GM21717 (cell line): ENCODE results near the gene CA14.
"Not testable (repeated sequence)": the region's sequence is repeated elsewhere in the genome, so short reads cannot be mapped to it uniquely, and the experiment has no call there.

Source experiments
- ATAC-seq: cut with Tn5 transposase; IDR thresholded peaks from one replicate; pipeline ENCODE4 v1.9.1; 2021; ENCODE audit warnings: mild to moderate bottlenecking, moderate library complexity; ENCODE audit not compliant: unreplicated experiment

Gene CA14

DNA sequence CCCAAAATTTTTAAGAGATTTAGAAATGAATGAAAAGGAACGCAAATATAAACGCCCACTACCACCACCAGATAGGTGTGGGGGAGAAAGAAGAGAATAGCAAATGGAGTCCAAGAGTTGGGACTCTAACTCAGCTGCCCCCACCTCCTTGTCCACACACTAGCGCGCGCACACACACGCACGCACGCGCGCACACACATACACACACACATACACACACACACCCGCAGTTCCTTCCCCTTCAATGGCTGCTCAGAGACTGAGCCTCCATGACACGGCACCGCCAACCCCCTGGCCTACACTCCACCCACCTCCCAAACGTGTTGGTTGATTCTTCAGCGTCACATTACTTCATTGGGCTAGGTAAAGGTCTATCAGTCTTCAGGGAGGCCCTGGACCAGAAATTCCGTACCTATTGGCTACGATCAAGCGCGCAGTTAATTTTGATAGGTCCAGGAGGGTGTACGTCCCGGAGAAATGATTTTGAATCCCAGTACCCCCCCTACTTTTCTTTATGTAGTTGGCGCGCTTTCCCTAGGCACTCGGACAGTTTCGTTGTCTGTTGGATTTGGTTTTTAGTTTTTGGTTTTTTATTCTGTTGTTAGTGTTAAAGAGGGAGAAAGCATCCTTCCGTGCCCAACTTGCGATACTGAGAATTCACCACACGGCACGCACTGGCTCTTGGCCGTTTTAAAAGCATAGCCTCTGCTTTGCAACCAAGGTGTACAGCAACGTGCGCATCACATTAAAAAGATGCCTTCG, 21.5 kb upstream of the CA14 start, which contains the start of gene ANP32E:
Gene ANP32E (minus strand): TSS at position 261 of the 762 bp plus-strand sequence. CDS start 326 bp downstream, outside the sequence.
- ATAC-seq, result peak; percentile 80

DNA sequence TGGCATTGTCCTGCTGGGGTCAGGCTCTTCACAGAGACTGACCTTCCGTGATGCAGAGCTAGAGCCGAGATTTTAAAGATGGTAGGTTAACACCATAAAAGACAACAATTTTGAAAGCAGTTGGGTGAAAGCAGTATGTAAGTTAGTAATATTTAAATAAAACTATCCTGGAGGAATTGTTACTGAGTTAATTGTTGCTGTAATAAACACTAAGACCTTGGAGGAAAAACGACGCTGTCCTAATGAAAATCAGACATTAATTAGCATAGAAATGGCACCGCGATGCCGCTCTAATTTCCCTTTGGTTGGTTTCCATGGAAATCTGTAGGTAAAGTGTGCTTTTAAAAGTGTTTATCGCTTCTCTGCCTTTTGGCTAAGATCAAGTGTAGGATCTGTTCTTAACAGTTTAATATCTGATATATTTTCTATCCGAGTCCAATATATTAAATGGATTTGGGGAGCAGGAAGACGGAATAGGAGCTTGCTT, 20.9 kb upstream of the CA14 start:
- no peak for ATAC-seq

DNA sequence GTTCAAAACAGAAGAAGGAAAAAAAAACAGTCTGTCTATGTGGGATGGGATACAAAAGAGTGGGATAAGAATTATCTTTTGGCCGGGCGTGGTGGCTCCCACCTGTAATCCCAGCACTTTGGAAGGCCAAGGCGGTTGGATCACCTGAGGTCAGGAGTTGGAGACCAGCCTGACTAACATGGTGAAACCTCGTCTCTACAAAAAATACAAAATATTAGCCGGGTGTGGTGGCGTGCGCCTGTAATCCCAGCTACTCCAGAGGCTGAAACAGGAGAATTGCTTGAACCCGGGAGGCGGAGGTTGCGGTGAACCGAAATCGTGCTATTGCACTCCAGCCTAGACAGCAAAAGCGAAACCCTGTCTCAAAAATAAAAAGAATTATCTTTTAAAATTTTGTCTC, 20.4 kb upstream of the CA14 start:
- ATAC-seq, result not testable (repeated sequence)

DNA sequence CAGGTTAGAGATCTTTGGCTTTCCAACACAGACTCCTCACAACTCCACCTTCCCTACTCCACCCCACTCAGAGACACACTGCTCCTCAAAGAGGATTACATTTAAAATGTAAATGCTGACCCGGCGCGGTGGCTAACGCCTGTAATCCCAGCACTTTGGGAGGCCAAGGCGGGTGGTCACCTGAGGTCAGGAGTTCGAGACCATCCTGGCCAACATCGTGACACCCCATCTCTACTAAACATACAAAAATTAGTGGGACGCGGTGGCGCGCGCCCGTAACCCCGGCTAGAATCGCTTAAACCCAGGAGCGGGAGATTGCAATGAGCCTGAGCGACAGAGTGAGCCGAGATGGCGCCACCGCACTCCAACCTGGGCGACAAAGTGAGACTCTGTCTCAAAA, 19.8 kb upstream of the CA14 start:
- no peak for ATAC-seq

DNA sequence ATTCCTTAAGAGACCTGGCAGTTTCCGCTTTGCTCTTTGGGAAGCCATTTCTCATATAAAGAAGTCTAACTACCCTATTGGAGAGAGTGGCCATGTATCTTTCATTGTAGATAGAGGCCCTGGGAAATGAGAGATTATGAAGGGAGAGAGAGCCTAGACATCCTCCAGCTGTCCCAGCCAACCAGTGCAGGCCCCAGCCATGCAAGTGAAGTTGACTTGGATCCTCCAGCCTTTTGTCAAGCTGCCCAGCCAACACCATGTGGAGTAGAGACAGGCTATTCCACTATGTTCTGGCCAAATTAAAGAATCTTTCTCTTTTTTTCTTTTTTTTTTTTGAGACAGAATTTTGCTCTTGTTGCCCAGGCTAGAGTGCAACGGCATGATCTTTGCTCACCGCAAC, 14.6 kb upstream of the CA14 start:
- no peak for ATAC-seq

DNA sequence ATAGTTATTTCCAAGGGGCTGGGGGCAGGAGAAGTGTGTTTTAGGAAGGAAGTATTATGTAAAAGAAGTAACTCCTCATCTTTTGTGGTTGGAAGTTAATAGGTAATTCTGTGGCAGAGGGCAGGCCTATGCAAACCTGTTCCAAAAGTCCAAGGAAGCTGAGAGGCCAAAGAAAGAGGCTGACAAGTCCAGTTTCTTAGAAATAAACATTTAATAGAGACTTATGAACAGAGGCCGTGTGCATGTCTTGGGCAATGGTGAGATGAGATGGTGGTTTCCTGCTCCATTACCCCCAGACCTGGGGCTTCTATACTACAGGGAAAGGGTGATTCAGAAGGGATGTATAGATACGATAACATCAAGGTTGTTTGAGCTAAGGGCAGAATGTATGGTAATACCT, 7.6 kb upstream of the CA14 start:
- no peak for ATAC-seq

DNA sequence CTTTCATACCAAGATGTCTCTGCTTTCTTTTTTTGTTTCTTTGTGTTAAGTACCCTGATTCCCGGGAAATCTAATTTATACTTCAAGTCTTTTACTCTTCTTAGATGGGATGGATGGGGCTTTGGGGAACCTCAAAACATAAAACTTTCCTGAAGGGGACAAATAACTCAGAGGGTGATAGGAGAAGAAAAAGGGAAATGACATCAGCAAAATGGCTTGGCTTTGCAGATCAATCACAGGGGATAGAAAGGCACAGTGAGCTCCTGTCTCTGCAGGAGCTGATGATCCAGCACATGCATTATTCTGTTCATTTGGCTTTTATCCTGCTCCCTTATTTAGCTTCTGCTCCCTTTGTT, 1.4 kb upstream of the CA14 start:
- no peak for ATAC-seq

DNA sequence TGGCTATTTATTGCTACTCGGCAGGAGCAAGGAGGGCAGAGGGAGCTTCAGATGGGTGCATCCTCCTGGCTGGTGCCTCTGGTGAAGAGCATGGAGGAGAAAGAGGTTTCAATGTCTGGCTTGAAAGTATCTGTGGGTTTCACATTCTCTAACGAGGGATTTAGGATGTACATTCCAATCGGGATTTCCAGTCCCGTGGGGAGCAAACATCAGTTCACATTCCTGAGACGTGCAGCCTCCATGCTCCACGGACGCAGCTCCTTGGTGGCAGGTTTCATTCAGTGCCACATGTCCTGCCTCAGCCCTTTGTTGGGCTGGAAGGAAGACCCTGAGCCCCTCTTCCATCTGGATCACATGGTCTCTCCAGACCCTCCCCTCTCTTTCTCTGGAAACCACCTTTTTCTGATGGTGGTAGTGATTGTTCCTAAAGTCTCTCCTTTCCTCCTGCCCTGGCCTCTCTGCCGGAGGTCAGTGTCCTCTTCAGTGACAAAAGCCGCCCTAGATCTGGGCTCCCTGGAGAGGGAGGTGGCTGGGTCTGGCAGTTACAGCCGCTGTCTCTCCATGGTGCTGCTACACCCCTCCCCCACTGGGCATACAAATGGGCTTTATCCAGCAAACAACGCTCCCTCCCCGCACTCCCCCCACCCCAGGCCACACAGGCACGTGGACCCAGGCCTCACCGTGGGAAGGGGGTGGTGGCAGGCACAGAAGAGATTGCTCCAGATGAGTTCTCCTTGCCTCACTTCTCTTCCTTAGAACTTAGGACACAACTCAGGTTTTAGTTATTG, 826 bp upstream of the CA14 start:
- no peak for ATAC-seq

DNA sequence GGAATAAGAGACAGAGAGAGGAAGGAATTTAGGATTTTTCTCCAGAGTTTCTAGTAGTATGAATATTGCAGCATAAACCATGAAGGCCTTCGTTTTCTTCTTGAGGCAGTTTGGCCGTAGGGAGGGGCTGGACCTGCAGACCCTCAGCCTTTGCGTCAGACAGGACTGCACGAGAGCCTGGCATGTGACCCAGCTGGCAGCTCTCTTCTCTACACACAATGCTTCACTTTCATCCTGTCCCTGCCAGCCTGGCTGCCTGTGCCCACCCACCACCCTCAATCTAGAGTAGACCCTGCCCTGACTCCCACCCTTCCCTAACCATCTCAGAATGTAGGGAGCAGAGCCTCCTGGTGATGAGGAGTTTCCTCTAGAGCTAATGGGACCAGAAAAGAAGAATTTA, 1.6 kb downstream of the CA14 start:
- ATAC-seq, result no peak

DNA sequence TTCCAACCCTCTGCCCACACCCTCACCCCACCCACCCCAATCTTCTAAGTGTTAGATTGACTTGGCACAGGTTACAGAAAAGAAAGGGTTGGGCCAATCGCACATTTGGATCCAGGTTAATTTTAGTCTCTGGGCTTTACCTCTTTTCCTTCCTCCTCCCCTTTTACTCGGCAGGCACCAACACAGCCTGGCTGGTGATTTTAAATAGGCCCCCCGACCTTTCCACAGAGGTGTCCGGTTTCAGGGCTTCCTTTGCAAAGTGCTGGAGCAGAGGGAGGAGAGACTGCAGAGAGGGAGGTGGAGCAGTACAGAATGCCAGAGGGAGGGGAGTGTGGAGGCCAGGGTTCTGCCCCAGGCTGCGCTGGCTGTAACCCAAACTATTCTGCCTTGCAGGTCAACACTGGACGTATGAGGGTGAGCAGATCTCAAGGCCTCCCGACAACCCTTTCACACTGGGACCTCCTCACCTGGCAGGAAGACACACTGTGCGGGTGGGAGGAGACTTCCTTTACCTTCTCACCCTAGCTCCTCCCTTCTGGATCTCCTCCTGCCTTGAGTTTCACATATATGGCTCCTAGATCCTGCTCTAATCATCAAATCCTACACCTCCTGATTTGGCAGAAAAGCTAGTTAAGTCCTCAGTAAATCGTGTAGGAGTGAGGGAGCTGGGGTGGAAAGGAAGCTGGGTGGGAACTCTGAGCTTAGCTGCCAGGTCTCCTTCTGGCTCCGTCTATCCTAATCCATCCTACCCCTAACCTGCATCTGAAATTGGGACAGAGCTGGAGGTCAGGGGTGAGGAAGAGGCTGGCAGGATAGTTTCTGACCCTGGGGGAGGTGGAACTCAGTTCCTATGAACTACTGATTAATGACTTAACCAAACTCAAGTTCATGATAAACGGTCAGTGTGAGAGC, 2.4 kb downstream of the CA14 start:
- ATAC-seq, result no peak

DNA sequence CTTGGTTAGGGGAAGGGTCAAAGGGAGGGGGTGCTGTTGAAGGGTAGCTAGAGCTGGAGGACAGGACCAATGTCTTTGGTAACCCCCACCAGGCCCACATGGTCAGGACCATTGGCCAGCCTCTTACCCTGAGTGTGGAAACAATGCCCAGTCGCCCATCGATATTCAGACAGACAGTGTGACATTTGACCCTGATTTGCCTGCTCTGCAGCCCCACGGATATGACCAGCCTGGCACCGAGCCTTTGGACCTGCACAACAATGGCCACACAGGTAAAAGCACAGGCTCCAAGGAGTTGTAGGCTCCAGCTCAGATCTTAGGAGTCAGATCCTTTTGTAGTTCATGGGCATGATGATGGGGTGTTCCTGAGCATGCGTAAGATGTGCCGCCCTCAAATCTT, 3.8 kb downstream of the CA14 start:
- no peak for ATAC-seq

DNA sequence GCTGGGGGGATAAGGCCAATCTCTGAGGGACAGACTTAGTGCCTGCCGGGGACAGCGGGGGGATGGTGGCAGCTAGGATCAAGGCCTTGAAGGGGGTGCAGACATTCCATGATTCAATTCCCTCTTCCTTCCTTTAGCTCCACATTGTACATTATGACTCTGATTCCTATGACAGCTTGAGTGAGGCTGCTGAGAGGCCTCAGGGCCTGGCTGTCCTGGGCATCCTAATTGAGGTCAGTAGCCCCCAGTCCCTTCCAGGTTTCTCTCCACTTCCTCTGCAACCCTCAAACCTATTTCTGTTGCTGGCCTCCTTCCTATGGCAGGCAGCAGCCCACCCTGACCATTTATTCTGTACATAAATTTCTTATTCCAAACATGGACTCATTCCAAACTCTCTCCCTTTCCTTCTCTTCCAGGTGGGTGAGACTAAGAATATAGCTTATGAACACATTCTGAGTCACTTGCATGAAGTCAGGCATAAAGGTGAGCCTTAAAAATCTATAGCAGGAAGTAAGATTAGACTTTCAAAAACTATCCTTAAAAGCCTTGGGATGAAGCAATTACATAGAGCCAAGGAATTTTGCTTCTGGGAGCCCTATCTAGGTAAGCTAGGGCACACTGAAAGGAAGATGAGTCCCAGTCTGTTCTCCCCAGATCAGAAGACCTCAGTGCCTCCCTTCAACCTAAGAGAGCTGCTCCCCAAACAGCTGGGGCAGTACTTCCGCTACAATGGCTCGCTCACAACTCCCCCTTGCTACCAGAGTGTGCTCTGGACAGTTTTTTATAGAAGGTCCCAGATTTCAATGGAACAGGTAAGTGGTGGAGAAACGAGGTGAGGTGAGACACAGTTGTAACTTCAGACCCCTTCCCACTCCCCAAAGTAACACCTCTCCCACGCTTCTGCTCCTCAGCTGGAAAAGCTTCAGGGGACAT, 5.1 kb downstream of the CA14 start:
- no peak for ATAC-seq

DNA sequence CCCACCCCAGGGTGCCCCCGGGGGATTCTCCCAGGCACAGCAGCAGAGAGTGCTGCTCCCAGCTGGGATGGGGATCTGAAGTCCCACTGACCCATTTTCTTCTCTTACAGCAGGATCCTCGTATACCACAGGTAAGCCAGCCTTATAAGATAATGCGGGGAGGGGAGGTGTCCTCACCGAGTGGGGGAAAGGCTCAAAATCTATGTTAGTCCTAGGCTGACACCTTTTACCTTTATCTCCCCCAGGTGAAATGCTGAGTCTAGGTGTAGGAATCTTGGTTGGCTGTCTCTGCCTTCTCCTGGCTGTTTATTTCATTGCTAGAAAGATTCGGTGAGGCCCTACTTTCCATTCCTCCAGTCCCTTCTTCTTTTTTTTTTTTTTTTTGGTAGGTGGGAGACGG, 6.0 kb downstream of the CA14 start:
- no peak for ATAC-seq

DNA sequence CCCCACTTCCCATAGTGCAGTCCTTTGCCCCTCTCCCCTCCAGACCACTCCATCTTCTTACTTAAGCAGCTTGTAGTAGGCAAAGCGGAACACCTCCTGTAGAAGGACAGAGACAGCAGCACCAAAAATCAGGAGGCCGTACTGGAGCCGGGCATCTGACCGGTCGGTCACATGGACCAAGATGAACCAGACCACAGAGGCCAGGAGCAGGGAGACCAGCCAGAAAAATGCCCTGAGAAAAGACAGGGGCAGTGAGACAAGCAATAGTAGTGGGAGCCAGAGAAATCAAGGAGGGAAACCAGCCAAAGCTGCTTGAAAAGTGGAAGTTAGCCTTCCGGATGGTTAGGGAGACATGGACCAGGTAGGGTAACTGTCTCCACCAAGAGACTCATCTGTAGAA, 10.3 kb downstream of the CA14 start:
- ATAC-seq, result no peak

DNA sequence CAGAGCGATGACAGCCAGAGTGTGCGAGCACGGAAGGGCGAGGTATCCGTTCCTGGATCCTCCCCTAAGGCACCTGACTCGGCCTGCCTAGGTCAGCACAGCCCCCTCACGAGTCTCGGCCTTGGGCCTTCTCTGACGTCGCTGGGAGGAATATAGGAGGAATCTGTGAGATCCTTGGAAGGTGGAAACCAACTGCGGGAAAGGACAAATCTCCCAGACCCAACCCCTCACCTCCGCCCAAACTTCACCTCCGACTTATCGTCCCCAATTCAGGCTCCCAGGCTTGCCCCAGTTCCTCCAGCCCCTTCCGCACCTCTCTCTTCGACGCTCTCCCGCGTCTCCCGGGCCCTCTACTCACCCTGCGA, 10.7 kb downstream of the CA14 start:
- ATAC-seq, result peak; percentile 13

DNA sequence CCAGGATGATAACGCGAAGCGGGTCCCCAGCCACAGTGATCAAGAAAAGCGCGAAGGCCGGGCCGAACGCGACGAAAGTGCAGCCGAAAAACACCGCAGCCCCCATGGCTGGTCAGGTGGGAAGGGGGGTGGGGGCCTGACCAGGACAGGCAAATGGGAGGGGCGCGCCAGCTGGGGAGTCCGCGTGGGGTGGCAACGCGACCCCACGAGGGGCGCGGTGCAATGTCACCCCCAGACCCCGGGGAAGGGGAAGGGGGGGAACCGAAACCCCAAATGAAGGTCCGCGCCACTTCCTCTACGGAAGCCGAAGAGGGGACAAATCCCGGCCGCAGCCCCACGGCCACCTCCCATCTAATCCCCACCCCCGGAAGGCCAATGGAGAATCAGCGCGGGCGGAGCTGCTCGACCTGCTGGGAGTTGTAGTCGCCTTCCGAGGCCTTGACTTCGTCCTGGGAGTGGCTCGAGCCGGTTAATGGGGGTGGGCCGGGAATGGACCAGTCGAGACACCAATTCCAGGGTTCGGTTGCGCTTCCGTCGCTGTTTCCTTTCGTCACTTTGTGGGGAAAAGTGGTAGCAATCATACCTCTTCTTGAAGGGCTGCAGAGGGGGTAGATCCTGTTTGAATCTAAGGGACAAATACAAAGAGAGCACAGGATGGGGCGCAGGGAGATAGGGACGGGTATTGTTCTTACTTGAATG, 11.3 kb downstream of the CA14 start, which contains the start of gene APH1A:
Gene APH1A (minus strand): TSS at position 312 of the 699 bp plus-strand sequence. CDS start 206 bp downstream, at position 106.
- ATAC-seq, result peak; percentile 76

DNA sequence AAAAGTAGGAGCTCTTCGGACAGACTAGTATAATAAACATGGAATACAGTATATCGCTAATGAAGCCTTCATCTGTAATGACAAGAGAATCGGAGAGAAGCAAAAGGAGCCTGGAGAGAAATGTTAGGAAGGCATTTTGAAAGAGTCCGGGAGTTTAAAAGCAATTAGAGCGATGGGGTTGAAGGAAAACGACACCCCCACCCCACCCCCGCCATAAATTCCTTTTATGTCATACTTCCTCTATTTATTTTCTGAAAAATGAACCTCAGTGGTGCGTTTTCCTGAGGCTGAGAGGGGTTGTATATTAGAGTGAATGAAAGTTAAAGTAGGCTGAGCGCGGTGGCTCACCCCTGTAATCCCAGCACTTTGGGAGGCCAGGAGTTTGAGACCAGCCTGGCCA, 11.9 kb downstream of the CA14 start:
- no peak for ATAC-seq

DNA sequence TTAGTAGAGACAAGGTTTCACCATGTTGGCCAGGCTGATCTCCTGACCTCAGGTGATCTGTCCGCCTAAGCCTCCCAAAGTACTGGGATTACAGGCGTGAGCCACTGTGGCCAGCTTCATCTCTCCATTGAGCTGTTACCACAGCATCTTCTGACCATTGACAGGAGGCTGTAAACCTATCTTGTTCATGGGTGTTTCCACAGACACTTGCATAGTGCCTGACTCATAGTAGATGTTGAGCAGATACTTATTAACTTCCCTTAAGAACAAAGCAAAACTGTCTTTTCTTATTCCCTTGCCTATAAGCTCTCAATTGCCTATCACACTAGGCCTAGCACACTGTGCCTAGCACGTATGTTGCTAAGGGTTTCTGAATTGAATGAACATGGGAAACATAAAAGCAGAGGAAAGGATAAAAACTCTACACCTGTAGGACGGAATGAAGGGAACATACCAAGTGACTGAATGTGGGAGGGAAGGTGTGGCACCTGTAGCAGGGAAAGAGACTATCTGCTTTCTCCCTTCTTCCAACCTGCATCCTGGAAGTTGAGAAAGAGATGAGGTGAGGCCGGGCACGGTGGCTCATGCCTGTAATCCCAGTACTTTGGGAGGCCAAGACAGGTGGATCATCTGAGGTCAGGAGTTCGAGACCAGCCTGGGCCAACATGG, 13.9 kb downstream of the CA14 start:
- ATAC-seq, result no peak

DNA sequence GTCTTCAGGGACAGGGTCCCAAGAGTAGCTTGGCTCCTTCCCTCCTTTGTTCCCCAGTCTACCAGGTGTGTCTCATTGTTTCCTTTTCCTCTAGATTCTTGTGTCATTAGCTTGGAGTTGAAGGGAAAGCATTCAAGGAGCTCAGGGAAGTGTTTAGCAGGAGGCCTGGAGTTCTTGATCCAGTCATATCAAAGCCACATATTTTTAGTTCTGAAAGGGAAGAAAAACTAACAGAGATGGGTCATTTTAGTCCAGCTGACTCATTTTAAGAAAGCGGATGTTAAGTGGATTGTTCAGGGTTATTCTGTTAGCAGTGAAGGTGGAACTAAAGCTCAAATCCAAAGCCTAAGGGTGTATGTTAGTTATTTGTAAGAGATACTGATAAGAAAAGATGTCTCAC, 15.7 kb downstream of the CA14 start:
- no peak for ATAC-seq
